Esophagus (tissue), 2 donors: ENCODE results near the gene SLC27A5. TPM values are rescaled to one million over a fixed set of nuclear protein-coding genes. Genes with fewer than 3 reads are reported as not detected.

Source experiments
- H3K27ac ChIP-seq, 2 donors: one replicate each; pipeline ENCODE4 v1.5.1; 2013; ENCODE audit warnings: low read depth in 2 of 2, mild to moderate bottlenecking in 2 of 2, inconsistent platforms in 1 of 2, low read length in 1 of 2, moderate library complexity in 1 of 2
- H3K27me3 ChIP-seq, 2 donors: one replicate each; pipeline ENCODE4 v1.6.1; 2013; ENCODE audit warnings: low read length in 2 of 2, control low read depth in 1 of 2, mild to moderate bottlenecking in 1 of 2; ENCODE audit not compliant: insufficient read depth in 2 of 2, control insufficient read depth in 1 of 2
- H3K36me3 ChIP-seq, 2 donors: one replicate each; pipeline ENCODE4 v1.6.1; 2013; ENCODE audit warnings: low read length in 1 of 2; ENCODE audit not compliant: control insufficient read depth in 2 of 2, insufficient read depth in 2 of 2
- H3K4me1 ChIP-seq, 2 donors: one replicate each; pipeline ENCODE4 v1.6.1; 2013; ENCODE audit warnings: low read length in 1 of 2; ENCODE audit not compliant: control insufficient read depth in 2 of 2, insufficient read depth in 2 of 2
- H3K4me3 ChIP-seq, 2 donors: one replicate each; pipeline ENCODE4 v1.5.1; 2013; ENCODE audit warnings: low read length in 2 of 2, mild to moderate bottlenecking in 2 of 2, low read depth in 1 of 2, moderate library complexity in 1 of 2
- H3K9me3 ChIP-seq, 2 donors: one replicate each; pipeline ENCODE4 v1.6.1; 2013; ENCODE audit warnings: mild to moderate bottlenecking in 2 of 2, low read depth in 1 of 2, low read length in 1 of 2, moderate library complexity in 1 of 2; ENCODE audit not compliant: control insufficient read depth in 2 of 2, insufficient read depth in 1 of 2
- WGBS, 2 donors: extraction: QIAGEN DNeasy Blood & Tissue Kit; methylation state at CpG; one replicate each; pipeline ENCODE4 v1.1.7; 2013; 5-methylcytosine and 5-hydroxymethylcytosine counted together
- polyA plus RNA-seq, 2 donors: library from polyadenylated mRNA; stranded (reverse); fragments of 200-250 nt; gene quantifications; one replicate each; pipeline ENCODE4 v1.2.3, GENCODE V29; 2013
- donor health status: healthy with polysubstance abuse.
- donor health status: Bipolar disorder and iron deficiency.

The SLC27A5 gene
- polyA plus RNA-seq, 2 donors: 7.0 to 7.2 TPM

GRCh38 chr19:58550362-58551122, 38.8 kb upstream of the SLC27A5 start:
- Histone ChIP-seq H3K36me3 (peaks cover 37 to 62% of the 10 kb centered on the region in 2 donors), H3K27me3 (no peaks in the 10 kb centered on the region), H3K27ac (no peak overlapping the region), H3K4me1 (peaks cover 8 to 30% of the 10 kb centered on the region in 2 donors), H3K9me3 (no peaks in the 10 kb centered on the region), H3K4me3 (no peak overlapping the region)
- 85 to 87% methylated on average over 13 of the region's 13 CpGs for WGBS, 2 donors

GRCh38 chr19:58549664-58550361, 38.0 kb upstream of the SLC27A5 start:
- Histone ChIP-seq H3K4me3 (no peak overlapping the region), H3K27ac (no peak overlapping the region), H3K4me1 (peaks cover 10 to 29% of the 10 kb centered on the region in 2 donors), H3K36me3 (peaks cover 37 to 61% of the 10 kb centered on the region in 2 donors), H3K9me3 (no peaks in the 10 kb centered on the region), H3K27me3 (no peaks in the 10 kb centered on the region)
- WGBS, 2 donors: 84 to 90% methylated on average over 11 of the region's 11 CpGs

- no peaks in the 10 kb centered on the region for H3K27me3 ChIP-seq
- peaks cover 37 to 61% of the 10 kb centered on the region in 2 donors for H3K36me3 ChIP-seq
- peaks cover 10 to 25% of the 10 kb centered on the region in 2 donors for H3K4me1 ChIP-seq
- no peaks in the 10 kb centered on the region for H3K9me3 ChIP-seq
- H3K27ac ChIP-seq: no peak overlapping the region
- 89 to 91% methylated on average over 20 of the region's 20 CpGs for WGBS, 2 donors
- H3K4me3 ChIP-seq: no peak overlapping the region
Measured at GRCh38 chr19:58548859-58549663, 37.3 kb upstream of the SLC27A5 start.

GRCh38 chr19:58547323-58548312, 35.8 kb upstream of the SLC27A5 start:
- Histone ChIP-seq H3K27ac (no peak overlapping the region), H3K36me3 (peaks cover 37 to 54% of the 10 kb centered on the region in 2 donors), H3K9me3 (no peaks in the 10 kb centered on the region), H3K4me1 (peaks cover 10 to 21% of the 10 kb centered on the region in 2 donors), H3K4me3 (no peak overlapping the region), H3K27me3 (no peaks in the 10 kb centered on the region)
- 87 to 89% methylated on average over 18 of the region's 18 CpGs for WGBS, 2 donors

GRCh38 chr19:58546019-58546530, 34.3 kb upstream of the SLC27A5 start:
- peaks cover 26 to 41% of the 10 kb centered on the region in 2 donors for H3K36me3 ChIP-seq
- H3K27ac ChIP-seq: no peak overlapping the region
- WGBS, 2 donors: 8 to 25% methylated on average over 1 of the region's 1 CpG
- peak overlapping the region; percentile 89 to 92 for H3K4me3 ChIP-seq
- H3K27me3 ChIP-seq: no peaks in the 10 kb centered on the region
- peaks cover 10 to 21% of the 10 kb centered on the region in 2 donors for H3K4me1 ChIP-seq
- no peaks in the 10 kb centered on the region for H3K9me3 ChIP-seq

- H3K36me3 ChIP-seq: peaks cover 20 to 35% of the 10 kb centered on the region in 2 donors
- H3K4me1 ChIP-seq: peaks cover 10 to 21% of the 10 kb centered on the region in 2 donors
- peak overlapping the region in 1 of 2 donors; percentile 97 for H3K27ac ChIP-seq
- peak overlapping the region; percentile 89 to 92 for H3K4me3 ChIP-seq
- no peaks in the 10 kb centered on the region for H3K9me3 ChIP-seq
- WGBS, 2 donors: 5 to 7% methylated on average over 21 of the region's 21 CpGs
- no peaks in the 10 kb centered on the region for H3K27me3 ChIP-seq
Measured at GRCh38 chr19:58545286-58546018, 33.7 kb upstream of the SLC27A5 start.

- Histone ChIP-seq H3K27me3 (no peaks in the 10 kb centered on the region), H3K27ac (peak overlapping the region; percentile 96 to 97), H3K36me3 (peaks cover 17 to 28% of the 10 kb centered on the region in 2 donors), H3K4me3 (peak overlapping the region; percentile 89 to 92), H3K9me3 (no peaks in the 10 kb centered on the region), H3K4me1 (peaks cover 10 to 21% of the 10 kb centered on the region in 2 donors)
- WGBS, 2 donors: 0% methylated on average over 46 to 92 of the region's 92 CpGs
Measured at GRCh38 chr19:58544591-58545285, 32.9 kb upstream of the SLC27A5 start.
